ENCODE data around the gene RPS25.
A peak's percentile ranks its signal among the peaks of the same experiment; 100 is the strongest.

RPS25 gene

GRCh38 chr11:119015054-119015611 lies 3.0 kb downstream of the RPS25 start:
- H3K4me3 ChIP-seq (ENCODE audit: low read length, poor library complexity, severe bottlenecking) = no peak overlapping the region
- peak; percentile 38 for TF ChIP-seq CTCF (conservative IDR thresholded peaks at IDR 0.05; ENCODE audit: low read length)
- no peak for TF ChIP-seq EZH2phosphoT487 (IDR thresholded peaks at IDR 0.05; ENCODE audit: borderline replicate concordance)

GRCh38 chr11:119014209-119014924 lies 3.8 kb downstream of the RPS25 start:
- H3K9me3 ChIP-seq (ENCODE audit: insufficient read depth, low read depth, low read length) = no peaks in the 10 kb centered on the region
- no peak overlapping the region for H3K4me3 ChIP-seq (ENCODE audit: low read length, poor library complexity, severe bottlenecking)
- H3K79me2 ChIP-seq (ENCODE audit: insufficient read depth, low read length) = peaks cover 52% of the 10 kb centered on the region
- peaks cover 14% of the 10 kb centered on the region for H3K4me1 ChIP-seq (ENCODE audit: insufficient read depth, low read length, poor library complexity, severe bottlenecking)
- H3F3A ChIP-seq (ENCODE audit: low read depth) = 0 out of 2 replicates have a peak, but pooled peaks cover 3% of the 10 kb centered on the region
- TF ChIP-seq EZH2phosphoT487 (IDR thresholded peaks at IDR 0.05; ENCODE audit: borderline replicate concordance) (no peak), CTCF (conservative IDR thresholded peaks at IDR 0.05; ENCODE audit: low read length) (no peak)
- no peaks in the 10 kb centered on the region for H3K9me2 ChIP-seq (replicated peaks; ENCODE audit: low read depth, low read length)
- H2AFZ ChIP-seq (ENCODE audit: low read length) = no peak overlapping the region
- no peaks in the 10 kb centered on the region for H3K27me3 ChIP-seq (ENCODE audit: insufficient read depth, low read length, poor library complexity, severe bottlenecking)
- H4K20me1 ChIP-seq (ENCODE audit: insufficient read depth, low read length, poor library complexity, severe bottlenecking) = peaks cover 45% of the 10 kb centered on the region
- H3K9ac ChIP-seq (ENCODE audit: low read depth, low read length, poor library complexity, severe bottlenecking) = no peak overlapping the region
- H3K4me2 ChIP-seq (ENCODE audit: low read depth, low read length, poor library complexity, severe bottlenecking) = peak overlapping the region; percentile 92
- peaks cover 52% of the 10 kb centered on the region for H3K36me3 ChIP-seq (ENCODE audit: insufficient read depth, low read length)

More at GRCh38 chr11:119015054-119015611, 3.0 kb downstream of the RPS25 start:
- peaks cover 21% of the 10 kb centered on the region for H3K4me1 ChIP-seq (ENCODE audit: insufficient read depth, low read length, poor library complexity, severe bottlenecking)
- H3K9me3 ChIP-seq (ENCODE audit: insufficient read depth, low read depth, low read length) = no peaks in the 10 kb centered on the region
- H3F3A ChIP-seq (ENCODE audit: low read depth) = 0 out of 2 replicates have a peak, but pooled peaks cover 3% of the 10 kb centered on the region
- peaks cover 49% of the 10 kb centered on the region for H3K36me3 ChIP-seq (ENCODE audit: insufficient read depth, low read length)
- peaks cover 51% of the 10 kb centered on the region for H4K20me1 ChIP-seq (ENCODE audit: insufficient read depth, low read length, poor library complexity, severe bottlenecking)
- no peak overlapping the region for H3K9ac ChIP-seq (ENCODE audit: low read depth, low read length, poor library complexity, severe bottlenecking)
- peak overlapping the region; percentile 92 for H3K4me2 ChIP-seq (ENCODE audit: low read depth, low read length, poor library complexity, severe bottlenecking)
- H2AFZ ChIP-seq (ENCODE audit: low read length) = no peak overlapping the region
- no peaks in the 10 kb centered on the region for H3K27me3 ChIP-seq (ENCODE audit: insufficient read depth, low read length, poor library complexity, severe bottlenecking)
- no peaks in the 10 kb centered on the region for H3K9me2 ChIP-seq (replicated peaks; ENCODE audit: low read depth, low read length)
- H3K79me2 ChIP-seq (ENCODE audit: insufficient read depth, low read length) = peaks cover 59% of the 10 kb centered on the region

- no peaks in the 10 kb centered on the region for H3K27me3 ChIP-seq (ENCODE audit: insufficient read depth, low read length, poor library complexity, severe bottlenecking)
- H3K4me2 ChIP-seq (ENCODE audit: low read depth, low read length, poor library complexity, severe bottlenecking) = no peak overlapping the region
- peaks cover 54% of the 10 kb centered on the region for H3K36me3 ChIP-seq (ENCODE audit: insufficient read depth, low read length)
- no peak overlapping the region for H3K9ac ChIP-seq (ENCODE audit: low read depth, low read length, poor library complexity, severe bottlenecking)
- H3K4me3 ChIP-seq (ENCODE audit: low read length, poor library complexity, severe bottlenecking) = no peak overlapping the region
- TF ChIP-seq EZH2phosphoT487 (IDR thresholded peaks at IDR 0.05; ENCODE audit: borderline replicate concordance) (no peak), CTCF (conservative IDR thresholded peaks at IDR 0.05; ENCODE audit: low read length) (no peak)
- peaks cover 35% of the 10 kb centered on the region for H4K20me1 ChIP-seq (ENCODE audit: insufficient read depth, low read length, poor library complexity, severe bottlenecking)
- H3K4me1 ChIP-seq (ENCODE audit: insufficient read depth, low read length, poor library complexity, severe bottlenecking) = peaks cover 14% of the 10 kb centered on the region
- no peak overlapping the region for H2AFZ ChIP-seq (ENCODE audit: low read length)
- H3K9me3 ChIP-seq (ENCODE audit: insufficient read depth, low read depth, low read length) = no peaks in the 10 kb centered on the region
- H3K9me2 ChIP-seq (replicated peaks; ENCODE audit: low read depth, low read length) = no peaks in the 10 kb centered on the region
- peaks cover 41% of the 10 kb centered on the region for H3K79me2 ChIP-seq (ENCODE audit: insufficient read depth, low read length)
- H3F3A ChIP-seq (ENCODE audit: low read depth) = 0 out of 2 replicates have a peak, but pooled peaks cover 3% of the 10 kb centered on the region
Measured at GRCh38 chr11:119012629-119013170, 5.4 kb downstream of the RPS25 start.
